HepG2 (cell line): ENCODE results near the gene DLG3. TPM values are rescaled to one million over a fixed set of nuclear protein-coding genes. Genes with fewer than 3 reads are reported as not detected.

ENCODE experiments used
- ATAC-seq: fragments of 200-7000 bp; cut with Tn5 transposase; 3 replicates; pipeline ENCODE4 v1.9.1; 2020; ENCODE audit warnings: mild to moderate bottlenecking, moderate library complexity
- BruUV-seq: library from RNA; stranded (reverse); fragments of 400-500 nt; replicated peaks from 2 replicates; lab custom pipeline; 2021; lab: Mats Ljungman, UMichigan
- CTCF ChIA-PET: fragments of 300-600 bp; formaldehyde crosslinking; extraction: SDS; loops from one replicate; lab custom pipeline; 2021; ENCODE audit warnings: low total read pairs, inconsistent platforms, low intra/inter-chr PET ratio; lab: Yijun Ruan, JAX
- POLR2A ChIA-PET: fragments of 350-600 bp; sonication (Branson Sonifier 250); formaldehyde crosslinking; loops from one replicate; lab custom pipeline; 2020; ENCODE audit warnings: antibody characterized with exemption, inconsistent platforms; lab: Yijun Ruan, JAX
- DNase-seq: peaks from one replicate; pipeline ENCODE4 v3.0.0-alpha.2; 2015; ENCODE audit warnings: low spot score
- FAIRE-seq: peaks from 3 replicates; lab custom pipeline; 2011; peaks lifted over from hg19 to GRCh38; lab: Jason Lieb, UNC
- H2AFZ ChIP-seq: one replicate; pipeline ENCODE4 v1.6.1; 2011; ENCODE audit warnings: low read length, inconsistent platforms
- H3K27ac ChIP-seq: fragments of 300-600 bp; 3 replicates; pipeline ENCODE4 v1.8.0; 2011; ENCODE audit warnings: mixed run types, mild to moderate bottlenecking, mixed read lengths, low read length, inconsistent platforms; ENCODE audit not compliant: insufficient read depth; ENCODE audit errors: extremely low read length
- H3K27me3 ChIP-seq, 2 experiments: fragments of 200-600 bp in 1 of 2; 2 replicates in 1 of 2; 3 replicates in 1 of 2; pipeline versions ENCODE4 v1.6.0 to v1.8.0; 2011; ENCODE audit warnings: low read length in 2 of 2, mild to moderate bottlenecking in 2 of 2, moderate library complexity in 2 of 2, inconsistent platforms in 1 of 2; ENCODE audit not compliant: insufficient read depth in 2 of 2, control insufficient read depth in 1 of 2
- H3K36me3 ChIP-seq, 2 experiments: fragments of 200-600 bp in 1 of 2; replicated peaks in 1 of 2; 2 replicates in 1 of 2; 3 replicates in 1 of 2; pipeline versions ENCODE4 v1.5.1 to v1.8.0; 2011; ENCODE audit warnings: low read length in 2 of 2, inconsistent platforms in 1 of 2; ENCODE audit not compliant: insufficient read depth in 2 of 2, control insufficient read depth in 1 of 2
- H3K4me1 ChIP-seq: 2 replicates; pipeline ENCODE4 v1.5.1; 2012; ENCODE audit warnings: low read length, inconsistent platforms; ENCODE audit not compliant: insufficient read depth
- H3K4me2 ChIP-seq: 2 replicates; pipeline ENCODE4 v1.6.0; 2011; ENCODE audit warnings: low read depth, low read length, inconsistent platforms
- H3K4me3 ChIP-seq, 3 experiments: fragments of 200-600 bp in 1 of 3; sonication (generic), shearing (Covaris generic) in 1 of 3; replicated peaks in 1 of 3; 2 replicates each; pipeline ENCODE4 v1.5.1; 2011 to 2016; ENCODE audit warnings: low read length in 3 of 3, inconsistent platforms in 2 of 3, low read depth in 2 of 3, mild to moderate bottlenecking in 2 of 3, control low read depth in 1 of 3, mixed read lengths in 1 of 3; ENCODE audit not compliant: insufficient read depth in 1 of 3
- H3K79me2 ChIP-seq: one replicate; pipeline ENCODE4 v1.6.1; 2011; ENCODE audit warnings: low read length, inconsistent platforms; ENCODE audit not compliant: insufficient read depth
- H3K9ac ChIP-seq: 2 replicates; pipeline ENCODE4 v1.6.0; 2011; ENCODE audit warnings: mild to moderate bottlenecking, low read depth, low read length, inconsistent platforms; ENCODE audit not compliant: insufficient read depth
- H3K9me3 ChIP-seq: 2 replicates; pipeline ENCODE4 v1.5.1; 2012; ENCODE audit warnings: mild to moderate bottlenecking, low read length
- H4K20me1 ChIP-seq: 2 replicates; pipeline ENCODE4 v1.6.0; 2011; ENCODE audit warnings: inconsistent platforms, mild to moderate bottlenecking, low read length, moderate library complexity; ENCODE audit not compliant: insufficient read depth
- BRD4 ChIP-seq: sonication (generic); formaldehyde crosslinking; IDR thresholded peaks from 2 replicates; pipeline ENCODE4 v1.4.0; 2020; ENCODE audit warnings: missing genetic modification reagents
- CCDC6 ChIP-seq: sonication (generic); formaldehyde crosslinking; IDR thresholded peaks from 2 replicates; pipeline ENCODE4 v1.8.1; 2022; ENCODE audit warnings: mild to moderate bottlenecking, missing genetic modification reagents, moderate library complexity
- HMGA1 ChIP-seq: sonication (generic); formaldehyde crosslinking; conservative IDR thresholded peaks from 2 replicates; pipeline ENCODE4 v1.4.0; 2020; ENCODE audit warnings: missing genetic modification reagents
- KLF11 ChIP-seq: IDR thresholded peaks from 2 replicates; pipeline ENCODE4 v1.6.1; 2016; ENCODE audit warnings: missing compliant biosample characterization
- LCORL ChIP-seq, 2 experiments: fragments of 450-650 bp in 1 of 2; sonication (generic) in 1 of 2; formaldehyde crosslinking in 1 of 2; IDR thresholded peaks; 2 replicates each; pipeline versions ENCODE4 v1.5.0 to v1.6.1; 2017 to 2020; ENCODE audit warnings: antibody characterized with exemption in 1 of 2, missing genetic modification reagents in 1 of 2
- MIER2 ChIP-seq: IDR thresholded peaks from 2 replicates; pipeline ENCODE4 v1.6.1; 2016; ENCODE audit warnings: missing biosample characterization, missing genetic modification reagents
- MTF2 ChIP-seq: sonication (generic); formaldehyde crosslinking; IDR thresholded peaks from 2 replicates; pipeline ENCODE4 v1.5.0; 2020; ENCODE audit warnings: missing genetic modification reagents, borderline replicate concordance
- MYC ChIP-seq: sonication (generic); formaldehyde crosslinking; IDR thresholded peaks from 2 replicates; pipeline ENCODE4 v1.9.0; 2021; ENCODE audit warnings: missing genetic modification reagents, borderline replicate concordance
- PLSCR1 ChIP-seq: sonication (generic); formaldehyde crosslinking; IDR thresholded peaks from 2 replicates; pipeline ENCODE4 v1.5.0; 2020; ENCODE audit warnings: missing genetic modification reagents, mild to moderate bottlenecking, borderline replicate concordance
- THAP8 ChIP-seq: sonication (generic); formaldehyde crosslinking; IDR thresholded peaks from 2 replicates; pipeline ENCODE4 v1.5.1; 2020; ENCODE audit warnings: missing genetic modification reagents, mild to moderate bottlenecking, borderline replicate concordance
- TOE1 ChIP-seq: sonication (generic); formaldehyde crosslinking; IDR thresholded peaks from 2 replicates; pipeline ENCODE4 v1.4.0; 2020; ENCODE audit warnings: mild to moderate bottlenecking, missing genetic modification reagents
- ZBTB8A ChIP-seq: sonication (generic); formaldehyde crosslinking; IDR thresholded peaks from 2 replicates; pipeline ENCODE4 v1.4.0; 2020; ENCODE audit warnings: mild to moderate bottlenecking, low read depth, missing genetic modification reagents, borderline replicate concordance
- ZFP62 ChIP-seq: sonication (generic); formaldehyde crosslinking; IDR thresholded peaks from 2 replicates; pipeline ENCODE4 v1.4.0; 2020; ENCODE audit warnings: missing genetic modification reagents
- ZNF281 ChIP-seq: sonication (generic); formaldehyde crosslinking; IDR thresholded peaks from 2 replicates; pipeline ENCODE4 v1.4.0; 2020; ENCODE audit warnings: missing genetic modification reagents, borderline replicate concordance
- WGBS: methylation state at CpG from one replicate; pipeline ENCODE4 v1.1.6; 2017; ENCODE audit warnings: low lambda C conversion rate; 5-methylcytosine and 5-hydroxymethylcytosine counted together
- in situ Hi-C: cut with HindIII; loops from 2 replicates; pipeline ENCODE4 v1.10.0; 2017; ENCODE audit warnings: low pct_unique_long_range_greater_than_20kb; ENCODE audit not compliant: extremely low pct_ligation_motif_present
- intact Hi-C: fragments of 100-400 bp; cut with micrococcal nuclease; formaldehyde crosslinking; loops from one replicate; pipeline ENCODE4 v1.10.0; 2022; ENCODE audit not compliant: unreplicated experiment
- polyA plus RNA-seq, 8 experiments: library from polyadenylated mRNA; depleted of rRNA in 3 of 8; stranded (reverse) in 7 of 8; unstranded in 1 of 8; fragments of >200 nt; fragmentation: Illumina TruSeq in 4 of 8; extraction: Trizol in 4 of 8; gene quantifications; 2 replicates each; pipeline versions ENCODE4 v1.2.1 to v1.2.3, GENCODE V29; 2011 to 2016; ENCODE audit warnings: low read depth in 4 of 8, missing spikeins in 1 of 8, mixed read lengths in 1 of 8; ENCODE audit not compliant: insufficient read depth in 1 of 8
- total RNA-seq, 5 experiments: library from RNA; depleted of rRNA; stranded (reverse); fragments of >200 nt; fragmentation: Illumina TruSeq; extraction: Trizol; gene quantifications; 2 replicates each; pipeline ENCODE4 v1.2.3, GENCODE V29; 2016; ENCODE audit warnings: low read depth in 1 of 5

The DLG3 gene
- total and polyA plus RNA-seq, 2 of the 13 experiments (the other 11 are each of a cell fraction or from before 2014, with no cell fraction given): 9.9 to 19.4 TPM

GRCh38 chrX:70442224-70442623 lies 2.4 kb upstream of the DLG3 start:
- no peak overlapping the region for H3K4me2 ChIP-seq
- H3K36me3 ChIP-seq: no peaks in the 10 kb centered on the region
- ATAC-seq: no peak
- H3K9ac ChIP-seq: no peak overlapping the region
- H3K4me1 ChIP-seq: 0 out of 2 replicates have a peak, but pooled peaks cover under 1% of the 10 kb centered on the region
- H3K79me2 ChIP-seq: no peaks in the 10 kb centered on the region
- BruUV-seq: no TSS peak
- CTCF ChIA-PET: no interaction called here
- no peak for DNase-seq
- in situ Hi-C loops: no loop called here
- H3K27ac ChIP-seq: no peak overlapping the region
- H3K9me3 ChIP-seq: no peaks in the 10 kb centered on the region
- intact Hi-C loops: no loop called here
- peaks cover 4 to 17% of the 10 kb centered on the region in 2 experiments; a peak in 4 of 5 replicates for H3K27me3 ChIP-seq
- TF ChIP-seq MYC (CRISPR knock-in tag): no peak
- POLR2A ChIA-PET: no interaction called here
- no peaks in the 10 kb centered on the region for H4K20me1 ChIP-seq
- FAIRE-seq: no peak
- 15% methylated on average over 6 of the region's 6 CpGs for WGBS
- H2AFZ ChIP-seq: no peak overlapping the region
- no peak overlapping the region for H3K4me3 ChIP-seq

GRCh38 chrX:70444946-70445656 lies 466 bp downstream of the DLG3 start:
- no peak overlapping the region for H3K4me3 ChIP-seq
- FAIRE-seq (no peak), ATAC-seq (no peak), DNase-seq (no peak)
- ChIA-PET POLR2A (no interaction called here), CTCF (no interaction called here)
- in situ Hi-C loops (no loop called here), intact Hi-C loops (no loop called here)
- H3K79me2 ChIP-seq: no peaks in the 10 kb centered on the region
- H4K20me1 ChIP-seq: no peaks in the 10 kb centered on the region
- 17% methylated on average over 7 of the region's 61 CpGs for WGBS
- no peak overlapping the region for H3K4me2 ChIP-seq
- peaks cover 4 to 17% of the 10 kb centered on the region in 2 experiments for H3K27me3 ChIP-seq
- H3K9ac ChIP-seq: no peak overlapping the region
- H3K36me3 ChIP-seq: no peaks in the 10 kb centered on the region
- no peak overlapping the region for H2AFZ ChIP-seq
- no peaks in the 10 kb centered on the region for H3K9me3 ChIP-seq
- no peak overlapping the region for H3K27ac ChIP-seq
- no peaks in the 10 kb centered on the region for H3K4me1 ChIP-seq
- BruUV-seq: no TSS peak
- no peak for TF ChIP-seq ZNF281 (CRISPR knock-in tag)
- TF ChIP-seq ZBTB8A (CRISPR knock-in tag): no peak
- TF ChIP-seq THAP8 (CRISPR knock-in tag): no peak
- TF ChIP-seq PLSCR1 (CRISPR knock-in tag): no peak
- no peak for TF ChIP-seq CCDC6 (CRISPR knock-in tag)
- no peak for TF ChIP-seq LCORL (IDR thresholded peaks at IDR 0.05)
- TF ChIP-seq LCORL (CRISPR knock-in tag; IDR thresholded peaks at IDR 0.05): no peak
- TF ChIP-seq BRD4: no peak
- no peak for TF ChIP-seq TOE1
- TF ChIP-seq KLF11: no peak
- TF ChIP-seq MIER2 (CRISPR knock-in tag): no peak
- TF ChIP-seq MTF2 (CRISPR knock-in tag): no peak
- no peak for TF ChIP-seq ZFP62 (CRISPR knock-in tag)
- TF ChIP-seq HMGA1 (CRISPR knock-in tag): no peak
